Activated T-cell treated with anti-CD3 and anti-CD28 coated beads, Interleukin-2, amount 50 U/mL, for 72 hours (primary cell): ENCODE data around the gene RBFOX1. TPM values are rescaled to one million over a fixed set of nuclear protein-coding genes. Genes with fewer than 3 reads are reported as not detected.

ENCODE experiments used
- ATAC-seq, 2 donors: fragments of 150-1000 bp; cut with Tn5 transposase; replicated peaks in 1 of 2; 2 replicates each; pipeline ENCODE4 v1.10.0; 2021; ENCODE audit warnings: moderate library complexity in 2 of 2, mild to moderate bottlenecking in 1 of 2
- DNase-seq, 2 donors: peaks; one replicate each; pipeline ENCODE4 v3.0.0; 2021 to 2022; ENCODE audit warnings: mixed read lengths in 1 of 2
- H3K27ac Mint-ChIP-seq: one replicate; pipeline ENCODE4 v1.8.0; 2022; ENCODE audit warnings: mild to moderate bottlenecking, moderate library complexity, mixed read lengths
- H3K27me3 Mint-ChIP-seq: one replicate; pipeline ENCODE4 v1.8.0; 2022; ENCODE audit warnings: low read depth, mixed read lengths
- H3K36me3 Mint-ChIP-seq, 2 donors: one replicate each; pipeline ENCODE4 v1.8.0; 2022; ENCODE audit warnings: mixed read lengths in 2 of 2, mild to moderate bottlenecking in 1 of 2; ENCODE audit not compliant: insufficient read depth in 2 of 2
- H3K4me1 Mint-ChIP-seq: one replicate; pipeline ENCODE4 v1.8.0; 2022; ENCODE audit warnings: low read depth, mixed read lengths
- H3K4me3 Mint-ChIP-seq, 2 donors: one replicate each; pipeline ENCODE4 v1.8.0; 2022; ENCODE audit warnings: mild to moderate bottlenecking in 2 of 2, mixed read lengths in 2 of 2, moderate library complexity in 2 of 2
- H3K9me3 Mint-ChIP-seq, 2 donors: one replicate each; pipeline ENCODE4 v1.8.0; 2022; ENCODE audit warnings: mixed read lengths in 2 of 2
- total RNA-seq, 2 donors: library from RNA; stranded (reverse); gene quantifications; one replicate each; pipeline ENCODE4 v1.2.3, GENCODE V29; 2022

RBFOX1 gene
- total RNA-seq, 2 donors from 2014 or later = not detected

DNA sequence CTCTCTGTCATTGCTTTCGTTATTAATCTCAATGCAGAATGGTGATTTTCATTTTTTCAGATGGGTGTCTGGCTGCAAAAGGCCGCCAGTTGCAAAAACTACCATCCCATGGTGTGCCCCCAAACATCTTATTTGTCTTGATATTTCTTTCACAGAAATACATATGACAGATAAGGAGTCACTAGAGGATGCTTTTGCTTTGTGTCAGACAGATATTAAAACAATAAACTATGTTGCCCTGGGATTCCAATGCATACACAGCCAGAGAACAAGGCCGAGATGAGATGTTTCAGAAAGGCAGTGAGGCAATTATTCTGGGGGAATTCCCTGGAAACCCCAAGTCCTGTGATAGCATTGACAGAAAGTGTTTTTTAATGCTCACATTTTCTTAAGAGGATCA, 307.7 kb downstream of the RBFOX1 start:
- ATAC-seq (no peak), DNase-seq (no peak)
- no peaks in the 10 kb centered on the region for H3K4me1 Mint-ChIP-seq
- no peak overlapping the region for H3K27ac Mint-ChIP-seq
- no peaks in the 10 kb centered on the region for H3K27me3 Mint-ChIP-seq
- peaks cover 0 to 1% of the 10 kb centered on the region in 2 donors for H3K36me3 Mint-ChIP-seq
- H3K4me3 Mint-ChIP-seq = no peak overlapping the region
- peaks cover 0 to 15% of the 10 kb centered on the region in 2 donors for H3K9me3 Mint-ChIP-seq

- Mint-ChIP-seq H3K9me3 (peaks cover 6 to 16% of the 10 kb centered on the region in 2 donors), H3K27ac (no peak overlapping the region), H3K4me3 (no peak overlapping the region), H3K4me1 (no peaks in the 10 kb centered on the region), H3K27me3 (no peaks in the 10 kb centered on the region), H3K36me3 (no peaks in the 10 kb centered on the region)
- ATAC-seq (no peak), DNase-seq (no peak)
Measured at GRCh38 chr16:7644176-7644575, 311.5 kb downstream of the RBFOX1 start.

DNA sequence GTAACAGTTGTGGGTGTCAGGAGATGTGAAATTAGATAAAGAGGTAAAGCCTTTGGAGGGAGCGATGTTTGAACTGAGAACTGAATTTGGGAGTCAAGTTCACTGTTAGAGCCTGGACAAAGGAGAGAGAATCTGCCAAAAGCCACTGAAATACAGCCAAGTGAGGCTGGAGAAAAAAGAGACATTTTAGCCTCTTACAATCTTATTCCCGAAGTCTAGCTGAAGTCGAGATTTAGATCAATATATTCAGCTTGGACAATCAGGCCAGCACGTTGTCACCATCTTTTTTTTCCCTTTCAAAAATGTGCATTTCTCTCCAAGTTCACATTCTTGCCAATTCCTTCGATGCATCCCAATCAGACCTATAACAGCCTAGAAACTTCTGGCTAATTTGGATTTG, 312.2 kb downstream of the RBFOX1 start:
- no peak overlapping the region for H3K4me3 Mint-ChIP-seq
- ATAC-seq = no peak

DNA sequence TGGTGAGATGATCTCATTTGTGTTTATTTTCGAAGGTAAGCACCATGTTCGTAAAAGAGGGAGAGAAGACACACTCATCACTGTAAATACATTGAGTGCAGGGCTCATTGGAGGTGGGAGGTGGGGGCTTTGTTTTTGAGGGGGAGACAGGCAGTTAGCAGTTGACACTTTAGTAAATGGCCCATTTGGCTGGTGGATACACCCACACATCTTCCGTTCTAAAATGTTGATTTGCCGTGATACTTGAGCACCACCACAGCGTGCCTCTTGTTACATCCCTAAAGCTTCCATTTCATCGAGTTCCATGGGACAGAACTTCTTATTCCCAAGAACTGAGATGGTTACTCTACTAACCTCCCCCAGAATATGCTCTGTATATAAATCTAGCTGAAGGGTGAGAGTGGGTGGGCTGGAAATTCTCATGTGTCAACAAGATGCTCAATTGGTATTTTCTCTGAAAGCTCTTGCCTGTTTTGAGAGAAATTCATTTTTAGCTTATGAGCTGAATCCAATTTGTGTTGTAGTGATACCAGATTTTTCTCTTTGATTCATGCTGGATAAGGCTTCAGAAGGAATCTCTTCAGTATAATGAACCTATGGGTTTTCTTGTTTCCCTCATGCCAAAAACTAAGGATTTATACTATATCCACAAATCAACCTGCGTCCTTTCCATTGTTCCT, 314.3 kb downstream of the RBFOX1 start:
- ATAC-seq (no peak), DNase-seq (no peak)
- H3K27me3 Mint-ChIP-seq = no peaks in the 10 kb centered on the region
- no peak overlapping the region for H3K4me3 Mint-ChIP-seq
- no peak overlapping the region for H3K27ac Mint-ChIP-seq
- H3K9me3 Mint-ChIP-seq = peaks cover 10 to 12% of the 10 kb centered on the region in 2 donors
- no peaks in the 10 kb centered on the region for H3K4me1 Mint-ChIP-seq
- H3K36me3 Mint-ChIP-seq = no peaks in the 10 kb centered on the region

More for the DNA sequence above, 312.2 kb downstream of the RBFOX1 start:
- Mint-ChIP-seq H3K9me3 (peaks cover 6 to 13% of the 10 kb centered on the region in 2 donors), H3K27me3 (no peaks in the 10 kb centered on the region), H3K4me1 (no peaks in the 10 kb centered on the region), H3K36me3 (no peaks in the 10 kb centered on the region), H3K27ac (no peak overlapping the region)
- no peak for DNase-seq

- Mint-ChIP-seq H3K4me1 (no peaks in the 10 kb centered on the region), H3K27me3 (no peaks in the 10 kb centered on the region), H3K27ac (no peak overlapping the region), H3K9me3 (peaks cover 10% of the 10 kb centered on the region in 2 donors), H3K4me3 (no peak overlapping the region), H3K36me3 (no peaks in the 10 kb centered on the region)
- no peak for DNase-seq
- ATAC-seq = no peak
Measured at GRCh38 chr16:7650431-7650830, 317.8 kb downstream of the RBFOX1 start.

DNA sequence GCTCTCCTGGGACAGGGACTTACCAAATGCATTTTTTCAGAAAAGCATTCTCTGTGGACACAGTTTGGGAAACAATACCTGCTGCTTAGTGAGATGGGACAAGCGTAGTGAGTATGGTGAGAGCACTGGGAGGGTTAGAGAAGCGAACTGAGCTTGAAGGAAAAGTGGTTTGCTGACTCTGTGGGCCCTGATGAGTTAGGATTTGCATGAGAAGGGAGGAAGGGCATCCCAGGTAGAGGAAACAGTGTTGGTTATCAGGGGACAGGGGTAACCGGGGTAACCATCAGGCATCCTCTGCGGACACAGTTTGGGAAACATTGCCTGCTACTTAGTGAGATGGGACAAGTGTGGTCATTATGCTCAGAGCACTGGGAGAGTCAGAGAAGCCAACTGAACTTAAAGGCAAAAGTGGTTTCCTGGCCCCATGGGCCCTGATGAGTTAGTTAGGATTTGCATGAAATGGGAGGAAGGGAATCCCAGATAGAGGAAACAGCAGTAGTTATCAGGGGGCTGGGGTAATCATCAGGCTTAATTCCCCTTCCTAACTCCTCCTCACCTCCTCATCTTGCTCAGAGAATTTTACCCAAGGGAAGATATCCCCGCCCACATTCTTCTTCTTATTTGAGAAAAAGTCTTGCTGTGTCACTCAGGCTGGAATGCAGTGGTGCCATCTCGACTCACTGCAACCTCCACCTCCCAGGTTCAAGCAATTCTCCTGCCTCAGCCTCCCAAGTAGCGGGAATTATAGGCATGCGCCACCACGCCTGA, 319.3 kb downstream of the RBFOX1 start:
- peaks cover 4 to 12% of the 10 kb centered on the region in 2 donors for H3K9me3 Mint-ChIP-seq
- no peak overlapping the region for H3K27ac Mint-ChIP-seq
- H3K27me3 Mint-ChIP-seq = no peaks in the 10 kb centered on the region
- DNase-seq (no peak), ATAC-seq (no peak)
- H3K36me3 Mint-ChIP-seq = no peaks in the 10 kb centered on the region
- no peaks in the 10 kb centered on the region for H3K4me1 Mint-ChIP-seq
- no peak overlapping the region for H3K4me3 Mint-ChIP-seq

- ATAC-seq (no peak), DNase-seq (no peak)
- no peak overlapping the region for H3K4me3 Mint-ChIP-seq
- H3K9me3 Mint-ChIP-seq = peaks cover 4 to 9% of the 10 kb centered on the region in 2 donors
- H3K4me1 Mint-ChIP-seq = no peaks in the 10 kb centered on the region
- H3K36me3 Mint-ChIP-seq = no peaks in the 10 kb centered on the region
- H3K27me3 Mint-ChIP-seq = no peaks in the 10 kb centered on the region
- H3K27ac Mint-ChIP-seq = no peak overlapping the region
Measured at GRCh38 chr16:7653746-7654461, 321.3 kb downstream of the RBFOX1 start.

DNA sequence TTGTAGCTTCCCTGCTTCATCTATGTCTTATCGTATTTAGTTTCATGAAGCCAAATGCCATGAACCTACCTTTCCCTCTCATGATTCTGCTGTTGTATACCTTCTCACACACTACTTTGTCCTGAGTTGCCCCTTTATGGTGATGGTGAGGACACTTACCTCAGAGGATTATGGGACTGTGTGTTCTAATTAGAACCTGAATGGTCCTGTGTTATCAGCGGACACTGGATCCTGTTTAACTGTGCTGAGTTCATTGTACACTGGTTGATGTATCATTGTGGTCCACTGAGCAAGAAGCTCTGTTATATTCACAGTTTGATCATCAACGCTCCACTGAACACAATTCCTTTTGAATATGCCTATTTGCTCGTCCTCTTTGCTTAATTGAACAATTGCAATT, 343.0 kb downstream of the RBFOX1 start:
- H3K36me3 Mint-ChIP-seq = no peaks in the 10 kb centered on the region
- DNase-seq (no peak), ATAC-seq (no peak)
- H3K9me3 Mint-ChIP-seq = peaks cover 0 to 4% of the 10 kb centered on the region in 2 donors
- no peaks in the 10 kb centered on the region for H3K27me3 Mint-ChIP-seq
- H3K4me1 Mint-ChIP-seq = no peaks in the 10 kb centered on the region
- H3K4me3 Mint-ChIP-seq = no peak overlapping the region
- H3K27ac Mint-ChIP-seq = no peak overlapping the region

- no peaks in the 10 kb centered on the region for H3K27me3 Mint-ChIP-seq
- H3K36me3 Mint-ChIP-seq = no peaks in the 10 kb centered on the region
- no peak for DNase-seq
- H3K9me3 Mint-ChIP-seq = peaks cover 3 to 7% of the 10 kb centered on the region in 2 donors
- H3K4me3 Mint-ChIP-seq = no peak overlapping the region
- no peaks in the 10 kb centered on the region for H3K4me1 Mint-ChIP-seq
- H3K27ac Mint-ChIP-seq = no peak overlapping the region
- ATAC-seq = no peak
Measured at GRCh38 chr16:7680296-7680695, 347.7 kb downstream of the RBFOX1 start.

GRCh38 chr16:7688811-7689210, 356.2 kb downstream of the RBFOX1 start:
- H3K36me3 Mint-ChIP-seq = no peaks in the 10 kb centered on the region
- H3K4me1 Mint-ChIP-seq = no peaks in the 10 kb centered on the region
- no peak for DNase-seq
- no peak for ATAC-seq
- H3K9me3 Mint-ChIP-seq = peaks cover 5 to 17% of the 10 kb centered on the region in 2 donors
- no peaks in the 10 kb centered on the region for H3K27me3 Mint-ChIP-seq
- no peak overlapping the region for H3K27ac Mint-ChIP-seq
- no peak overlapping the region for H3K4me3 Mint-ChIP-seq

DNA sequence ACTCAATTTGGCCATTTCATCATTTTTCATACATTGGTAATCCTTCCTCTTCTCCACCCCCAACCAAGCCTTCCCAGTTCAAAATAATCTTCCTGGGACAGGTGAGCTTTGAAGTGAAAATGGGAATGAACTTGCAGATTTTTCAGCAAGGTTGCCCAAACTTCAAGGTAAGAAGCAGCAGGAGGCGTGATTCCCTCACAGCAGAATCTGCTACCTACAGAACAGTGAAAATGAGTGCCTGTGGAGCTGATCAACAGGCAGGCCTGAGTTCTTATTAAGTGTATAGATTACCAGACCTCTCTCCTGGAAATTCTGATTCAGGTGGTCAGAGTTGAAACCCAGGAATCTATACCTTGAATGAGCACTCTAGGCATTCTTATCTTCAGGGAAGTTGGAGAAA, 356.6 kb downstream of the RBFOX1 start:
- Mint-ChIP-seq H3K9me3 (peaks cover 5 to 17% of the 10 kb centered on the region in 2 donors), H3K27ac (no peak overlapping the region), H3K4me1 (no peaks in the 10 kb centered on the region), H3K4me3 (no peak overlapping the region), H3K36me3 (no peaks in the 10 kb centered on the region), H3K27me3 (no peaks in the 10 kb centered on the region)
- ATAC-seq (no peak), DNase-seq (no peak)

DNA sequence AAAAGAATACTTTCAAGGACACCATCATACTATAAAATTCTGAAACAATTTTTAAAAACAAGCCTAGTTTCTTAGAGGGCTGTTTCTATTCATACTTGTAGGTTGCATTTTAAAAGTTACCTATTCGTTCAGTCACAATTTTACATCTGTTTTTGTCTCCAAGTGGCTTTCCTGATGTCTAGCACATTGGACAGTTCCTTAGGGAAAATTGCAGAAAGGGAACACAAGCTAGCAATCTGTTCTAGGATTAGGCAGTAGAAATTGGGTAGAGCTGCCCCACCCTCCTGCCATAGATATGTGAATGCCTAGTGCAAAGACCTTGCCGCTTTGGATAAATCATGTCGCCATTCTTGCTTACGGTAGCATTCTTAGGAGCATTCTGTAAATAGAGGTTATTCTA, 358.9 kb downstream of the RBFOX1 start:
- no peak for DNase-seq
- Mint-ChIP-seq H3K4me3 (no peak overlapping the region), H3K4me1 (no peaks in the 10 kb centered on the region), H3K9me3 (peaks cover 3 to 13% of the 10 kb centered on the region in 2 donors), H3K36me3 (no peaks in the 10 kb centered on the region), H3K27me3 (no peaks in the 10 kb centered on the region), H3K27ac (no peak overlapping the region)
- ATAC-seq = no peak

GRCh38 chr16:7703672-7704071, 371.0 kb downstream of the RBFOX1 start:
- Mint-ChIP-seq H3K9me3 (peaks cover 2 to 13% of the 10 kb centered on the region in 2 donors), H3K27ac (no peak overlapping the region), H3K27me3 (no peaks in the 10 kb centered on the region), H3K36me3 (no peaks in the 10 kb centered on the region), H3K4me1 (no peaks in the 10 kb centered on the region), H3K4me3 (no peak overlapping the region)
- no peak for ATAC-seq
- no peak for DNase-seq
